Effector CD4-positive, alpha-beta T cell (primary cell): ENCODE data around the gene GSTT4.
"Not testable (repeated sequence)": the region's sequence is repeated elsewhere in the genome, so short reads cannot be mapped to it uniquely, and the experiment has no call there.

ENCODE experiments used
- DNase-seq: peaks from one replicate; pipeline ENCODE4 v3.0.0-alpha.2; 2020

Gene GSTT4

GRCh38 chr22:23949764-23950163 is 55.5 kb downstream of the GSTT4 start:
- not testable (repeated sequence) for DNase-seq
